OCI-LY7 (cell line): Measurements from ENCODE around the gene SGIP1. TPM values are rescaled to one million over a fixed set of nuclear protein-coding genes. Genes with fewer than 3 reads are reported as not detected.

ENCODE experiments used
- BruUV-seq: library from RNA; stranded (reverse); fragments of 400-500 nt; replicated peaks from 2 replicates; lab custom pipeline; 2021; lab: Mats Ljungman, UMichigan
- CTCF ChIA-PET: fragments of 300-600 bp; sonication (Branson Sonifier 250); formaldehyde crosslinking; loops from one replicate; lab custom pipeline; 2022; ENCODE audit warnings: antibody characterized with exemption; ENCODE audit not compliant: unreplicated experiment; lab: Charles Lee
- POLR2A ChIA-PET: fragments of 300-600 bp; sonication (Branson Sonifier 250); formaldehyde crosslinking; loops from one replicate; lab custom pipeline; 2022; ENCODE audit warnings: antibody characterized with exemption; lab: Charles Lee
- DNase-seq: peaks from one replicate; pipeline ENCODE4 v3.0.0-alpha.2; 2015; ENCODE audit warnings: low spot score
- H2AFZ ChIP-seq: fragments of 200-600 bp; sonication (generic), shearing (Covaris generic); 2 replicates; pipeline ENCODE4 v1.6.1; 2014; ENCODE audit warnings: mild to moderate bottlenecking, antibody characterized with exemption, low read length, moderate library complexity
- H3K27ac ChIP-seq: fragments of 200-600 bp; sonication (generic); 2 replicates; pipeline ENCODE4 v1.5.1; 2014; ENCODE audit warnings: mixed run types, low read depth, mild to moderate bottlenecking, moderate library complexity, low read length, inconsistent platforms; ENCODE audit not compliant: poor library complexity, severe bottlenecking
- H3K36me3 ChIP-seq: fragments of 200-600 bp; sonication (generic); 2 replicates; pipeline ENCODE4 v1.6.1; 2014; ENCODE audit warnings: mild to moderate bottlenecking, antibody characterized with exemption, low read length, moderate library complexity, mixed read lengths; ENCODE audit not compliant: insufficient read depth
- H3K4me1 ChIP-seq: fragments of 200-600 bp; sonication (generic); 2 replicates; pipeline ENCODE4 v1.5.1; 2014; ENCODE audit warnings: mild to moderate bottlenecking, low read length; ENCODE audit not compliant: insufficient read depth, poor library complexity, severe bottlenecking
- H3K4me2 ChIP-seq: fragments of 200-600 bp; sonication (generic); 2 replicates; pipeline ENCODE4 v1.6.1; 2014; ENCODE audit warnings: mild to moderate bottlenecking, low read length
- H3K4me3 ChIP-seq: fragments of 200-600 bp; sonication (generic); 2 replicates; pipeline ENCODE4 v1.5.1; 2014; ENCODE audit warnings: mild to moderate bottlenecking, low read depth, low read length; ENCODE audit not compliant: poor library complexity, severe bottlenecking
- H3K79me2 ChIP-seq: fragments of 200-600 bp; sonication (generic); 2 replicates; pipeline ENCODE4 v1.6.1; 2016; ENCODE audit warnings: low read depth, mild to moderate bottlenecking, low read length, moderate library complexity, mixed read lengths; ENCODE audit not compliant: insufficient read depth
- H3K9me2 ChIP-seq: fragments of 200-600 bp; sonication (generic); 2 replicates; pipeline ENCODE4 v1.6.1; 2016; ENCODE audit warnings: mild to moderate bottlenecking, low read length, mixed read lengths; ENCODE audit not compliant: insufficient read depth
- H3K9me3 ChIP-seq: fragments of 200-600 bp; sonication (generic); 2 replicates; pipeline ENCODE4 v1.6.1; 2014; ENCODE audit warnings: mild to moderate bottlenecking, mixed run types, low read length, mixed read lengths
- H4K20me1 ChIP-seq: fragments of 200-600 bp; sonication (generic); 2 replicates; pipeline ENCODE4 v1.6.1; 2014; ENCODE audit warnings: mild to moderate bottlenecking, antibody characterized with exemption, low read length, moderate library complexity, mixed read lengths; ENCODE audit not compliant: insufficient read depth
- EZH2phosphoT487 ChIP-seq: fragments of 200-600 bp; sonication (generic); IDR thresholded peaks from 2 replicates; pipeline ENCODE4 v1.6.1; 2018; ENCODE audit warnings: low read depth, borderline replicate concordance, mild to moderate bottlenecking, mixed run types, antibody characterized with exemption, low read length, moderate library complexity, mixed read lengths
- intact Hi-C: fragments of 100-400 bp; cut with micrococcal nuclease; formaldehyde crosslinking; loops from one replicate; pipeline ENCODE4 v1.10.0; 2022; ENCODE audit not compliant: unreplicated experiment
- total RNA-seq, 2 experiments: library from RNA; depleted of rRNA in 1 of 2; stranded (reverse); fragments of >200 nt in 1 of 2; shearing (Covaris generic) in 1 of 2; gene quantifications; 2 replicates each; pipeline ENCODE4 v1.2.3, GENCODE V29; 2014 to 2022
- TF ChIP-seq, protein P1 (sequence below): fragments of 200-600 bp; sonication (generic); conservative IDR thresholded peaks from 2 replicates; pipeline ENCODE4 v1.5.1; 2014; ENCODE audit warnings: mild to moderate bottlenecking, antibody characterized with exemption, low read length, moderate library complexity, mixed read lengths

Gene SGIP1
- total RNA-seq, 2 experiments from 2014 or later, result not detected

DNA sequence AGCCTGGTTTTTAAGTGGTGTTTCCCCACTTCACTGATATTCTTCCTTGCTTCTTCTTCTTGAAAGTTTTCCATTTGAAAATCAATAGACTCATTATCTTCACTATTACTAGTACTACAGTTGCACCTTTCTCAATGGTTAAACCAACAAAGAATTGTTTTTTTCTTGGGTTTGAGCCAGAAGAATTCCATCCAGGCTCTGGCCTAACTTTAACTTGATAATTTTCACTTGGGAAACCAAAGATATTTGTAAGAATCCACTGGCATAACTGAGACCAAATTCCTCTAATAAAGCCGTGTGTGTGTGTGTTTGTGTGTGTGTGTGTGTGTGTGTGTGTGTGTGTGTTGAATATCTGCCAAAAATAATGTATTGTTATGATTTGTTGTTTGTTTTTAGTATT lies 103.2 kb downstream of the SGIP1 start:
- H3K79me2 ChIP-seq, result no peaks in the 10 kb centered on the region
- H3K4me2 ChIP-seq, result no peak overlapping the region
- H3K9me3 ChIP-seq, result no peaks in the 10 kb centered on the region
- H3K27ac ChIP-seq, result no peak overlapping the region
- H3K9me2 ChIP-seq, result no peaks in the 10 kb centered on the region
- no peak overlapping the region for H2AFZ ChIP-seq
- TF ChIP-seq EZH2phosphoT487, result no peak
- TF ChIP-seq, protein P1, sequence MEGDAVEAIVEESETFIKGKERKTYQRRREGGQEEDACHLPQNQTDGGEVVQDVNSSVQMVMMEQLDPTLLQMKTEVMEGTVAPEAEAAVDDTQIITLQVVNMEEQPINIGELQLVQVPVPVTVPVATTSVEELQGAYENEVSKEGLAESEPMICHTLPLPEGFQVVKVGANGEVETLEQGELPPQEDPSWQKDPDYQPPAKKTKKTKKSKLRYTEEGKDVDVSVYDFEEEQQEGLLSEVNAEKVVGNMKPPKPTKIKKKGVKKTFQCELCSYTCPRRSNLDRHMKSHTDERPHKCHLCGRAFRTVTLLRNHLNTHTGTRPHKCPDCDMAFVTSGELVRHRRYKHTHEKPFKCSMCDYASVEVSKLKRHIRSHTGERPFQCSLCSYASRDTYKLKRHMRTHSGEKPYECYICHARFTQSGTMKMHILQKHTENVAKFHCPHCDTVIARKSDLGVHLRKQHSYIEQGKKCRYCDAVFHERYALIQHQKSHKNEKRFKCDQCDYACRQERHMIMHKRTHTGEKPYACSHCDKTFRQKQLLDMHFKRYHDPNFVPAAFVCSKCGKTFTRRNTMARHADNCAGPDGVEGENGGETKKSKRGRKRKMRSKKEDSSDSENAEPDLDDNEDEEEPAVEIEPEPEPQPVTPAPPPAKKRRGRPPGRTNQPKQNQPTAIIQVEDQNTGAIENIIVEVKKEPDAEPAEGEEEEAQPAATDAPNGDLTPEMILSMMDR, result no peak
- H4K20me1 ChIP-seq, result no peaks in the 10 kb centered on the region
- no peaks in the 10 kb centered on the region for H3K36me3 ChIP-seq
- no peaks in the 10 kb centered on the region for H3K4me1 ChIP-seq
- POLR2A ChIA-PET, result no interaction called here
- no peak for DNase-seq
- intact Hi-C loops, result no loop called here
- no TSS peak for BruUV-seq
- CTCF ChIA-PET, result no interaction called here
- H3K4me3 ChIP-seq, result no peak overlapping the region

GRCh38 chr1:66641891-66642473 lies 108.0 kb downstream of the SGIP1 start:
- POLR2A ChIA-PET, result no interaction called here
- no TSS peak for BruUV-seq

GRCh38 chr1:66642992-66643391 lies 109.0 kb downstream of the SGIP1 start:
- Histone ChIP-seq H3K4me1 (no peaks in the 10 kb centered on the region), H3K27ac (no peak overlapping the region), H3K9me2 (no peaks in the 10 kb centered on the region), H3K4me3 (no peak overlapping the region), H3K36me3 (no peaks in the 10 kb centered on the region), H3K79me2 (no peaks in the 10 kb centered on the region), H3K9me3 (no peaks in the 10 kb centered on the region), H4K20me1 (no peaks in the 10 kb centered on the region), H3K4me2 (no peak overlapping the region), H2AFZ (no peak overlapping the region)
- intact Hi-C loops, result no loop called here
- DNase-seq, result no peak
- TF ChIP-seq, protein P1, result no peak
- no peak for TF ChIP-seq EZH2phosphoT487
- POLR2A ChIA-PET, result interaction anchor here (1.1 kb wide), 1 partner anchor 65 kb away, joined by 3 read pairs; no protein-coding TSS in a partner anchor
- CTCF ChIA-PET, result no interaction called here
- BruUV-seq, result no TSS peak

More at GRCh38 chr1:66641891-66642473, 108.0 kb downstream of the SGIP1 start:
- H2AFZ ChIP-seq, result no peak overlapping the region
- intact Hi-C loops, result no loop called here
- no peaks in the 10 kb centered on the region for H3K79me2 ChIP-seq
- no peaks in the 10 kb centered on the region for H3K9me2 ChIP-seq
- no peak overlapping the region for H3K4me2 ChIP-seq
- no peaks in the 10 kb centered on the region for H3K9me3 ChIP-seq
- no peak for DNase-seq
- TF ChIP-seq, protein P1, result no peak
- TF ChIP-seq EZH2phosphoT487, result no peak
- H3K36me3 ChIP-seq, result no peaks in the 10 kb centered on the region
- no peaks in the 10 kb centered on the region for H4K20me1 ChIP-seq
- H3K4me1 ChIP-seq, result no peaks in the 10 kb centered on the region
- CTCF ChIA-PET, result no interaction called here
- no peak overlapping the region for H3K4me3 ChIP-seq
- no peak overlapping the region for H3K27ac ChIP-seq
